Naive thymus-derived CD8-positive, alpha-beta T cell (primary cell): ENCODE results near the gene PRKCG. TPM values are rescaled to one million over a fixed set of nuclear protein-coding genes. Genes with fewer than 3 reads are reported as not detected.

Source experiments
- ATAC-seq, 2 donors: fragments of 150-1000 bp; cut with Tn5 transposase in 1 of 2; sonication (Bioruptor Pico), chemical (Tn5 transposase) in 1 of 2; 1 replicate in 1 of 2; 2 replicates in 1 of 2; pipeline ENCODE4 v1.10.0; 2021; ENCODE audit warnings: mild to moderate bottlenecking in 2 of 2, moderate library complexity in 2 of 2
- POLR2A ChIA-PET: fragments of 350-600 bp; sonication (Branson Sonifier 250); formaldehyde crosslinking; loops from one replicate; lab custom pipeline; 2021; ENCODE audit warnings: antibody characterized with exemption; lab: Charles Lee
- DNase-seq, 10 donors: peaks; one replicate each; pipeline versions ENCODE4 v3.0.0 to v3.0.0-alpha.2; 2020 to 2022
- H3K27ac Mint-ChIP-seq, 10 donors: one replicate each; pipeline ENCODE4 v1.8.0; 2020 to 2022; ENCODE audit warnings: mild to moderate bottlenecking in 10 of 10, mixed read lengths in 10 of 10, moderate library complexity in 4 of 10, inconsistent platforms in 1 of 10
- H3K27me3 Mint-ChIP-seq, 5 donors: one replicate each; pipeline ENCODE4 v1.8.0; 2021 to 2022; ENCODE audit warnings: mixed read lengths in 5 of 5
- H3K36me3 Mint-ChIP-seq, 3 donors: one replicate each; pipeline ENCODE4 v1.8.0; 2020 to 2022; ENCODE audit warnings: mixed read lengths in 3 of 3, mild to moderate bottlenecking in 2 of 3, inconsistent platforms in 1 of 3
- H3K4me1 Mint-ChIP-seq, 4 donors: one replicate each; pipeline ENCODE4 v1.8.0; 2021 to 2022; ENCODE audit warnings: mixed read lengths in 4 of 4
- H3K4me3 Mint-ChIP-seq, 10 donors: one replicate each; pipeline ENCODE4 v1.8.0; 2020 to 2022; ENCODE audit warnings: mild to moderate bottlenecking in 10 of 10, mixed read lengths in 10 of 10, moderate library complexity in 6 of 10, inconsistent platforms in 1 of 10
- H3K9me3 Mint-ChIP-seq, 9 donors: one replicate each; pipeline ENCODE4 v1.8.0; 2020 to 2022; ENCODE audit warnings: mixed read lengths in 9 of 9, mild to moderate bottlenecking in 3 of 9, inconsistent platforms in 1 of 9, moderate library complexity in 1 of 9
- polyA plus RNA-seq, 3 donors: library from polyadenylated mRNA; unstranded; fragments of 300-500 nt; fragmentation: Illumina TruSeq; gene quantifications; one replicate each; pipeline ENCODE4 v1.2.3, GENCODE V29; 2021
- total RNA-seq, 8 experiments: library from RNA in 2 of 8; stranded (reverse) in 2 of 8; gene quantifications; one replicate each; pipeline ENCODE4 v1.2.3 and lab custom pipeline; 2021 to 2026

PRKCG gene
- total and polyA plus RNA-seq, 5 experiments from 2014 or later, result not detected

DNA sequence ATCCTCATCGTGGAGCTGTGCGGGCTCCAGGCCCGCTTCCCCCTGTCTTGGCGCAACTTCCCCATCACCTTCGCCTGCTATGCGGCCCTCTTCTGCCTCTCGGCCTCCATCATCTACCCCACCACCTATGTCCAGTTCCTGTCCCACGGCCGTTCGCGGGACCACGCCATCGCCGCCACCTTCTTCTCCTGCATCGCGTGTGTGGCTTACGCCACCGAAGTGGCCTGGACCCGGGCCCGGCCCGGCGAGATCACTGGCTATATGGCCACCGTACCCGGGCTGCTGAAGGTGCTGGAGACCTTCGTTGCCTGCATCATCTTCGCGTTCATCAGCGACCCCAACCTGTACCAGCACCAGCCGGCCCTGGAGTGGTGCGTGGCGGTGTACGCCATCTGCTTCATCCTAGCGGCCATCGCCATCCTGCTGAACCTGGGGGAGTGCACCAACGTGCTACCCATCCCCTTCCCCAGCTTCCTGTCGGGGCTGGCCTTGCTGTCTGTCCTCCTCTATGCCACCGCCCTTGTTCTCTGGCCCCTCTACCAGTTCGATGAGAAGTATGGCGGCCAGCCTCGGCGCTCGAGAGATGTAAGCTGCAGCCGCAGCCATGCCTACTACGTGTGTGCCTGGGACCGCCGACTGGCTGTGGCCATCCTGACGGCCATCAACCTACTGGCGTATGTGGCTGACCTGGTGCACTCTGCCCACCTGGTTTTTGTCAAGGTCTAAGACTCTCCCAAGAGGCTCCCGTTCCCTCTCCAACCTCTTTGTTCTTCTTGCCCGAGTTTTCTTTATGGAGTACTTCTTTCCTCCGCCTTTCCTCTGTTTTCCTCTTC lies 8.0 kb upstream of the PRKCG start:
- H3K4me1 Mint-ChIP-seq, result peaks cover 40 to 82% (median 76%) of the 10 kb centered on the region in 4 donors

DNA sequence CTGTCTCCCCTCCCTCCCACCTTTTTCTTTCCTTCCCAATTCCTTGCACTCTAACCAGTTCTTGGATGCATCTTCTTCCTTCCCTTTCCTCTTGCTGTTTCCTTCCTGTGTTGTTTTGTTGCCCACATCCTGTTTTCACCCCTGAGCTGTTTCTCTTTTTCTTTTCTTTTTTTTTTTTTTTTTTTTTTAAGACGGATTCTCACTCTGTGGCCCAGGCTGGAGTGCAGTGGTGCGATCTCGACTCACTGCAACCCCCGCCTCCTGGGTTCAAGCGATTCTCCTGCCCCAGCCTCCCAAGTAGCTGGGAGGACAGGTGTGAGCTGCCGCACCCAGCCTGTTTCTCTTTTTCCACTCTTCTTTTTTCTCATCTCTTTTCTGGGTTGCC lies 7.4 kb upstream of the PRKCG start:
- Mint-ChIP-seq H3K27ac (peak overlapping the region; percentile 94 to 99 (median 96)), H3K4me3 (peak overlapping the region; percentile 63 to 83 (median 72)), H3K36me3 (peaks cover 13 to 36% (median 17%) of the 10 kb centered on the region in 3 donors), H3K9me3 (peaks cover 0 to 14% (median 3%) of the 10 kb centered on the region in 9 donors), H3K27me3 (peaks cover 0 to 5% (median 0%) of the 10 kb centered on the region in 5 donors), H3K4me1 (peaks cover 39 to 83% (median 74%) of the 10 kb centered on the region in 4 donors)
- POLR2A ChIA-PET, result interaction anchor here (1.1 to 1.3 kb wide), 3 partner anchors 8 to 542 kb away, joined by 3 to 5 read pairs (median 4); no protein-coding TSS in a partner anchor
- peak in 3 of 10 donors; percentile 30 to 55 (median 55) for DNase-seq
- ATAC-seq, result peak in 1 of 2 donors; percentile 13

More for the DNA sequence above, 8.0 kb upstream of the PRKCG start:
- no peak for ATAC-seq
- Mint-ChIP-seq H3K27me3 (peaks cover 0 to 3% (median 0%) of the 10 kb centered on the region in 5 donors), H3K27ac (peak overlapping the region; percentile 94 to 99 (median 96)), H3K36me3 (peaks cover 13 to 36% (median 17%) of the 10 kb centered on the region in 3 donors), H3K9me3 (peaks cover 0 to 14% (median 3%) of the 10 kb centered on the region in 9 donors), H3K4me3 (peak overlapping the region; percentile 63 to 83 (median 72))
- POLR2A ChIA-PET, result interaction anchor here (1.2 to 1.3 kb wide), 3 partner anchors 8 to 541 kb away, joined by 3 to 5 read pairs (median 3); no protein-coding TSS in a partner anchor
- peak in 4 of 10 donors; percentile 18 to 38 (median 32) for DNase-seq

DNA sequence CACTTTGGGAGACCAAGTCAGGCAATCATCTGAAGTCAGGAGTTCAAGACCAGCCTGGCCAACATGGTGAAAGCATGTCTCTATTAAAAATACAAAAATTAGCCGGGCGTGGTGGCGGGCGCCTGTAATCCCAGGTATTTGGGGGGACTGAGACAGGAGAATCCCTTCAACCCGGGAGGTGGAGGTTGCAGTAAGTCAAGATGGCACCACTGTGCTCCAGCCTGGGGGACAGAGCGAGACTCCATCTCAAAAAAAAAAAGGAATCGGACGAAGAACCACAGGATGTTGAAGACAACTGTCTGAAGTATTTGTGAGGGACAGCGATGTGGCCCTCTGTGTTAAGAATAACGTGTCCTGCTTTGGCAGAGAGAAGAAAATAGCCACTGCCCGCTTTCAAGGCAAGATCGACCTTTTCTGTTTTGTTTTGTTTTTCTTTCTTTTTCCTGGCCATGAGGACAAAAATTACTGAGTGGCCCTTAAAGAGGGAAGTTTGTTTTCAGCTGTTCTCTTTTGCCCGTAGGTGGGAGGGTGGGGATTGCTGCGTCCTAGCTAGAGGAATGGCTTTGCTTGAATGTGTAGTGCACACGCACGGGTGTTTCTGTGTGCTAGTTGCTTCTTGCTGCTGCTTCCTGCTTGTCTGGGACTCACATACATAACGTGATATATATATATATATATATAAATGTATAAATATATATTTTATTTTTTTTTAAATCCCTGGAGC lies 6.2 kb upstream of the PRKCG start:
- peak in 1 of 10 donors; percentile 11 for DNase-seq
- Mint-ChIP-seq H3K36me3 (peaks cover 13 to 36% (median 17%) of the 10 kb centered on the region in 3 donors), H3K27ac (peak overlapping the region; percentile 87 to 98 (median 94))

DNA sequence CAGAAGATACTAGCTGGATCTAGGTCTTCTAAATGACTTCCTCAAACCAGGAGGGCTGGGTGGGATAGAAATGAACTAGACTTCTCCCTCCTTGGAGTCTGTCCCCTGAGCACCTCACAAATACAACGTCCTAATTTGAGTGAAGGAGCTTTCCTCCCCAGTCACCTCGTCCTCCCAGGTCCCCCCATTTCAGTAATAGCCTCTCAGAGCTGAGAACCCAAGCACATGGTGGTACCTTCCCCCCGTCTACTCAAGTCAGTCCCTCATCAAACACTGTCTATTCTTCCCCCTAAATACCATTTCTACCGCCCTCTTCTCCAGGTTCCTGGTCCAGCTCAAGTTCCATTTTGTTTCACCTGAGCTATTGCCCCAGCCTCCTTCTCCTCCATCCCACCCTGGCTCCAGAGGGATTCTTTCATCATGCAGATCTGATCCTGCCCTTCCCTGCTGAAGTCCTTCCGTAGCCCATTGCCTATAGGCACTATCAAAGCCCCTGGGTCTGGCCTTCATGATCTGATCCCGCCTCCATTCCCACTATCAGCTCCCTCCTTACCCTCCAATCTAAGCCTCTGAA lies 5.3 kb upstream of the PRKCG start:
- peak overlapping the region; percentile 51 to 78 (median 72) for H3K4me3 Mint-ChIP-seq
- peaks cover 0 to 5% (median 0%) of the 10 kb centered on the region in 5 donors for H3K27me3 Mint-ChIP-seq
- DNase-seq (no peak), ATAC-seq (no peak)
- peaks cover 0 to 14% (median 3%) of the 10 kb centered on the region in 9 donors for H3K9me3 Mint-ChIP-seq
- peaks cover 30 to 67% (median 59%) of the 10 kb centered on the region in 4 donors for H3K4me1 Mint-ChIP-seq
- POLR2A ChIA-PET, result interaction anchor here (0.5 to 4.3 kb wide), 2 partner anchors 9 to 17 kb away, joined by 3 to 57 read pairs; partner anchors contain the start of gene MYADM
- peak overlapping the region; percentile 90 to 96 (median 94) for H3K27ac Mint-ChIP-seq
- peaks cover 13 to 29% (median 17%) of the 10 kb centered on the region in 3 donors for H3K36me3 Mint-ChIP-seq

More for the DNA sequence above, 6.2 kb upstream of the PRKCG start:
- Mint-ChIP-seq H3K4me3 (peak overlapping the region in 8 of 10 donors; percentile 50 to 82 (median 69)), H3K4me1 (peaks cover 38 to 76% (median 69%) of the 10 kb centered on the region in 4 donors), H3K9me3 (peaks cover 0 to 14% (median 3%) of the 10 kb centered on the region in 9 donors), H3K27me3 (peaks cover 0 to 5% (median 0%) of the 10 kb centered on the region in 5 donors)
- no peak for ATAC-seq
- POLR2A ChIA-PET, result interaction anchor here (1.1 to 4.3 kb wide), 2 partner anchors 8 kb away, joined by 4 to 57 read pairs; partner anchors contain the start of gene MYADM

DNA sequence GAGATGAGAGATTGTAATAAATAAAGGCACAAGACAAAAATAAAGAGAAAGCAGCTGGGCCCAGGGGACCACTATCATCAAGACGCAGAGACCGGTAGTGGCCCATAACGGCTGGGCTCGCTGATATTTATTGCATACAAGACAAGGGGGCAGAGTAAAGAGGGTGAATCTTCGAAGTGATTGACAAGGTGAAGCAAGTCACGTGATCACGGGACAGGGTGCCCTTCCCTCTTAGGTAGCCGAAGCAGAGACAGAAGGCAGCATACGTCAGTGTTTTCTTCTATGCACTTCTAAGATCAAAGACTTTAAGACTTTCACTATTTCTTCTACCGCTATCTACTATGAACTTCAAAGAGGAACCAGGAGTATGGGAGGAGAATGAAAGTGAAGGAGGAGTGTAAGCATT lies 4.6 kb upstream of the PRKCG start:
- ATAC-seq (no peak), DNase-seq (peak; percentile 31 to 82 (median 64))
- peaks cover 0 to 14% (median 3%) of the 10 kb centered on the region in 9 donors for H3K9me3 Mint-ChIP-seq
- peak overlapping the region; percentile 90 to 96 (median 94) for H3K27ac Mint-ChIP-seq
- H3K4me1 Mint-ChIP-seq, result peaks cover 30 to 66% (median 57%) of the 10 kb centered on the region in 4 donors
- peaks cover 13 to 29% (median 17%) of the 10 kb centered on the region in 3 donors for H3K36me3 Mint-ChIP-seq
- POLR2A ChIA-PET, result interaction anchor here (4.3 kb wide), 1 partner anchor 10 kb away, joined by 57 read pairs; the partner anchor contains the start of gene MYADM
- H3K4me3 Mint-ChIP-seq, result peak overlapping the region; percentile 51 to 78 (median 72)
- peaks cover 0 to 5% (median 0%) of the 10 kb centered on the region in 5 donors for H3K27me3 Mint-ChIP-seq

DNA sequence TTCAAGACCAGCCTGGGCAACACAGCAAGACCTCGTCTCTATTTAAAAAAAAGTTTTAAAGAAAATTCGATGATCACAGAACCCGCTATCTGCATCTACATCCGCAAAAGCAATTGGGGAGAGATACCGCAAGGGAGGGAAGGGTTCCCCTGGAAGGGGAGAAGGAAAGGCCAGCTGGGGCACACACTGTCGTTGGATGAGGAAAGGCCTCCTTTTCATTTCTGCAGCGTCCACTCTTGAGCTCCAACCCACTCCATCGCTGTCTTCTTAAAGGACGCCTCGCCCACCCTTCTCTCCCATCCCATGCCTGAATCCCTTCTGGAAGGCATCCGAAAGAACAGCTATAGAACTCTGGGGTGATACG lies 3.2 kb upstream of the PRKCG start:
- POLR2A ChIA-PET, result interaction anchor here (4.3 kb wide), 1 partner anchor 11 kb away, joined by 57 read pairs; the partner anchor contains the start of gene MYADM
- H3K4me1 Mint-ChIP-seq, result peaks cover 33 to 62% (median 54%) of the 10 kb centered on the region in 4 donors
- peak overlapping the region in 6 of 10 donors; percentile 43 to 78 (median 70) for H3K27ac Mint-ChIP-seq
- no peak overlapping the region for H3K4me3 Mint-ChIP-seq
- DNase-seq (no peak), ATAC-seq (peak in 1 of 2 donors; percentile 2)
- H3K27me3 Mint-ChIP-seq, result peaks cover 2 to 16% (median 6%) of the 10 kb centered on the region in 5 donors
- H3K9me3 Mint-ChIP-seq, result peaks cover 0 to 13% (median 0%) of the 10 kb centered on the region in 9 donors
- peaks cover 10 to 16% (median 13%) of the 10 kb centered on the region in 3 donors for H3K36me3 Mint-ChIP-seq

DNA sequence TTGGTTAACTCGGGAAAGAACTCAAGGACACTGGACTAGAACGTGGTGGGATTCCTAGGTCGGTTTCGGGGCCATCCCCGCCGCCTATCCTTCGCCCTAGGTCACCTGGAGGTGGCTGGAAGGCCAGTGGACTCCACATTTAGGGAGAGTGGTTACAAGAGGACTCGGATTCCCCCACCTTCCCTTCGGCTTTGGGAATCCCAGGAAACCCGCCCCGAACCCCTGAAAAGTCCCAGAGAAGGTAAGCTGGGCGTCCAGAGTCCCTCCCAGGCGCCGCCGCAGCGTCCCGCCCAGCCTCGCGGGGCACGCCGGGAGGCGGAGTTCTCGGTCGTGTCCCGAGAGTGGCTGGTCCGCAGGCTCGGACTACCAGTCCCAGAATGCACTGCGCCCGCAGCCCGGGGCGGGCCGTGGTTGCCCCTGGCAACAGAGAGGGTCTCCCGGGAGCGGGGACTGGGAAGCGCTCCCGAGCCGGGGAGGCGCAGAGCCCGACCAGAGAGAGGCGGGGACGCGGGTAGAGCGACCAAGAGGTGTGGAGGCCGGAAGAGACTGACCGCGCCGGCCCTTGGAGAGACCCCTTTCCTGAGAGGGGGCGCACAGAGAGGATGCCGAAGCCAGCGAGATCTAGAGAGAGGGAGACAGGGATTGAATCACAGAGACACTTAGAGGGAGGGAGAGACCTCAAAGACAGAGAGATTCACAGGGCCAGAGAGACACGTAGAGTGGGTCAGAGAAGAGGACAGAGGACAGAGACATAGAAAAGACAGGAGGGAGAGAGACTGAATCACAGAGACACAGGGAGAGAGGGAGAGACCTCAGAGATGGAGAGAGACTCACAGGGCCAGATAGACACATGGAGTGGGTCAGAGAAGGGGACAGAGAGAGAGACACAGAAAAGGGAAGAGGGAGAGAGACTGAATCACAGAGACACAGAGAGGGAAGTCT lies 2.6 kb upstream of the PRKCG start:
- peaks cover 4 to 10% (median 6%) of the 10 kb centered on the region in 3 donors for H3K36me3 Mint-ChIP-seq

DNA sequence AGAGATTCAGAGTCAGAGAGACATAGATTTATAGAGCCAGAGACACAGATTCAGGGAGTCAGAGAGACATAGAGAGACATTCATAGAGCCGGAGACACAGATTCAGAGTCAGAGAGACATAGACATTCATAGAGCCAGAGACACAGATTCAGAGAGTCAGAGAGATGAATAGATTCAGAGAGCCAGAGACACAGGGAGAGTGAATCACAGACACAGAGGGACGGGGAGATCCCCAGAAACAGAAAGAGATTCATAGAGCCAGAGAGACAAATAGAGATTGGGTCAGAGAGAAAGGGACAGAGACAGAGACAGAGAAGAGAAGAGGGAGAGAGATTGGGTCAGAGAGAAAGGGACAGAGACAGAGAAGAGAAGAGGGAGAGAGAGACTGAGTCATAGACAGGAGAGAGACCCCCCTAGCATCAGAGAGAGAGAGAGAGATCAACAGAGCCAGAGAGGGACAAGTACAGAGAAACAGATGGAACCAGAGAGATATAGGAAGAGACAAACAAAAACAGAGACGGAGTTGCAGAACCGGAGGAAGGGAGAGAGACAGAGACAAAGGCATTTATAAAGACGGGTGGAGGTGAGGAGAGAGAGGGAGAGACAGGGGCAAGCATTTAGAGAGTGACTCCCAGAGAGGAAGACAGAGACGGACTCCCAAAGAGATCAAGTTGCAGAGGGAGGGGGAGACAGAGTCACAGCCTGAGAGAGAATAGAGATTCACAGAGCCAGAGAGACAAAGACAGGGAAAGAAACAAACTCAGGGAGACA lies 1.1 kb upstream of the PRKCG start:
- Mint-ChIP-seq H3K4me1 (peaks cover 19 to 43% (median 37%) of the 10 kb centered on the region in 4 donors), H3K9me3 (no peaks in the 10 kb centered on the region), H3K36me3 (peaks cover 0 to 2% (median 1%) of the 10 kb centered on the region in 3 donors), H3K4me3 (no peak overlapping the region), H3K27ac (no peak overlapping the region), H3K27me3 (peaks cover 8 to 26% (median 13%) of the 10 kb centered on the region in 5 donors)
- POLR2A ChIA-PET, result interaction anchor here (1.0 to 2.6 kb wide), 3 partner anchors 10 to 143 kb away, joined by 3 to 26 read pairs (median 6); partner anchors contain the start of gene MYADM
- no peak for ATAC-seq
- no peak for DNase-seq

More for the DNA sequence above, 2.6 kb upstream of the PRKCG start:
- Mint-ChIP-seq H3K27me3 (peaks cover 5 to 21% (median 11%) of the 10 kb centered on the region in 5 donors), H3K27ac (peak overlapping the region in 5 of 10 donors; percentile 43 to 78 (median 71)), H3K4me1 (peaks cover 27 to 57% (median 51%) of the 10 kb centered on the region in 4 donors), H3K9me3 (peaks cover 0 to 6% (median 0%) of the 10 kb centered on the region in 9 donors), H3K4me3 (no peak overlapping the region)
- DNase-seq, result peak; percentile 64 to 87 (median 76)
- peak; percentile 63 to 72 for ATAC-seq
- POLR2A ChIA-PET, result interaction anchor here (4.3 kb wide), 1 partner anchor 12 kb away, joined by 57 read pairs; the partner anchor contains the start of gene MYADM

DNA sequence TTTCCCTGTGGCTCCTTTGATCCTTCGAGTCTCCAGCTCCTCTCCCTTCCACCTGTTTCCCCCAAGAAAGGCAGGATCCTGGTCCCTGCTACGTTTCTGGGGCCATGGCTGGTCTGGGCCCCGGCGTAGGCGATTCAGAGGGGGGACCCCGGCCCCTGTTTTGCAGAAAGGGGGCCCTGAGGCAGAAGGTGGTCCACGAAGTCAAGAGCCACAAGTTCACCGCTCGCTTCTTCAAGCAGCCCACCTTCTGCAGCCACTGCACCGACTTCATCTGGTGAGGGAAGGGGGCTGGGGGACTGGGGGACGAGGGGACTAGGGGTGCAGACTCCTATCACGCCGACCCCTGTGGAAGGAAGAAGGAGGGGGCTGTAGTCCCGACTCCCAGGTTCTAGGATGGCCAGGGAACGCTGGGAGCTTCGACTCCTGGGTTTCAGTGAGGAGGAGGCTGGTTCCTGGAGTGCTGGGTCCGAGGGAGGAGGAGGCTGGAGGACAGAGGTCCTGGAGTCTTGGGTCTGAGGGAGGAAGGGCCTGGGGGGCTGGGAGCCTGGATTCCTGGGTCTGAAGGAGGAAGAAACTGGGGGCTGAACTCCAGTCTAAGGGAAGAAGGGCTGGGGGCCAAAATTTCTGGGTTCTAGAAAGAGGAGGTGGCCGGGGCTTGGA lies 524 bp downstream of the PRKCG start:
- Mint-ChIP-seq H3K9me3 (no peaks in the 10 kb centered on the region), H3K27me3 (peaks cover 8 to 26% (median 13%) of the 10 kb centered on the region in 5 donors), H3K4me1 (peaks cover 8 to 28% (median 21%) of the 10 kb centered on the region in 4 donors), H3K27ac (peak overlapping the region in 4 of 10 donors; percentile 18 to 77 (median 46)), H3K4me3 (peak overlapping the region in 8 of 10 donors; percentile 12 to 78 (median 54)), H3K36me3 (no peaks in the 10 kb centered on the region)
- POLR2A ChIA-PET, result interaction anchor here (1.2 to 2.6 kb wide), 3 partner anchors 12 to 18 kb away, joined by 3 to 26 read pairs (median 6); partner anchors contain the start of gene MYADM
- ATAC-seq, result no peak
- DNase-seq, result no peak
